HTERT RPE-1 (cell line): ENCODE measurements around the gene SNORC.

ENCODE experiments used
- in situ Hi-C: fragments of 300-500 bp; cut with MboI; formaldehyde crosslinking; loops from 4 replicates; pipeline ENCODE4 v1.14.3; 2020; ENCODE audit warnings: low sequenced_read_pairs

SNORC gene

GRCh38 chr2:232882085-232882484, 12.0 kb downstream of the SNORC start:
- in situ Hi-C loops = no loop called here

- in situ Hi-C loops = no loop called here
Observed at GRCh38 chr2:232882505-232883115, 12.5 kb downstream of the SNORC start.

- in situ Hi-C loops = no loop called here
Observed at GRCh38 chr2:232883116-232883721, 13.2 kb downstream of the SNORC start.

GRCh38 chr2:232884001-232884421, 13.9 kb downstream of the SNORC start:
- in situ Hi-C loops = no loop called here

- in situ Hi-C loops = no loop called here
Observed at GRCh38 chr2:232884549-232885263, 14.6 kb downstream of the SNORC start.

- in situ Hi-C loops = no loop called here
Observed at GRCh38 chr2:232885264-232885961, 15.3 kb downstream of the SNORC start.

GRCh38 chr2:232886176-232886575, 16.1 kb downstream of the SNORC start:
- in situ Hi-C loops = no loop called here

GRCh38 chr2:232886632-232887031, 16.6 kb downstream of the SNORC start:
- in situ Hi-C loops = no loop called here

- in situ Hi-C loops = no loop called here
Observed at GRCh38 chr2:232887171-232887850, 17.2 kb downstream of the SNORC start.

GRCh38 chr2:232888099-232888836, 18.2 kb downstream of the SNORC start:
- in situ Hi-C loops = no loop called here

- in situ Hi-C loops = no loop called here
Observed at GRCh38 chr2:232888839-232889529, 18.9 kb downstream of the SNORC start.

- in situ Hi-C loops = no loop called here
Observed at GRCh38 chr2:232889876-232890401, 19.9 kb downstream of the SNORC start.

- in situ Hi-C loops = no loop called here
Observed at GRCh38 chr2:232890536-232890895, 20.5 kb downstream of the SNORC start.

- in situ Hi-C loops = no loop called here
Observed at GRCh38 chr2:232890896-232891601, 21.0 kb downstream of the SNORC start.

GRCh38 chr2:232891621-232892071, 21.6 kb downstream of the SNORC start:
- in situ Hi-C loops = no loop called here

- in situ Hi-C loops = no loop called here
Observed at GRCh38 chr2:232892221-232892620, 22.2 kb downstream of the SNORC start.

GRCh38 chr2:232892843-232893242, 22.8 kb downstream of the SNORC start:
- in situ Hi-C loops = no loop called here

GRCh38 chr2:232893834-232894233, 23.8 kb downstream of the SNORC start:
- in situ Hi-C loops = no loop called here

- in situ Hi-C loops = no loop called here
Observed at GRCh38 chr2:232894251-232894650, 24.2 kb downstream of the SNORC start.
